HL-60 (cell line): Measurements from ENCODE around the gene EPHX1.

Experiments
- GABPA ChIP-seq: IDR thresholded peaks from 2 replicates; pipeline ENCODE4 v1.6.1; 2012; ENCODE audit warnings: low read depth
- POLR2AphosphoS5 ChIP-seq: IDR thresholded peaks from 2 replicates; pipeline ENCODE4 v1.6.1; 2012; ENCODE audit warnings: low read depth
- REST ChIP-seq: IDR thresholded peaks from 2 replicates; pipeline ENCODE4 v1.6.1; 2012; ENCODE audit warnings: low read depth; ENCODE audit not compliant: insufficient replicate concordance
- SPI1 ChIP-seq: IDR thresholded peaks from 2 replicates; pipeline ENCODE4 v1.6.1; 2012; ENCODE audit warnings: low read depth, mild to moderate bottlenecking, borderline replicate concordance
- TF ChIP-seq, protein P1 (sequence below): IDR thresholded peaks from one replicate; pipeline ENCODE4 v1.5.1; 2011; ENCODE audit warnings: low read length, control low read depth, inconsistent platforms; ENCODE audit not compliant: insufficient read depth

DNA sequence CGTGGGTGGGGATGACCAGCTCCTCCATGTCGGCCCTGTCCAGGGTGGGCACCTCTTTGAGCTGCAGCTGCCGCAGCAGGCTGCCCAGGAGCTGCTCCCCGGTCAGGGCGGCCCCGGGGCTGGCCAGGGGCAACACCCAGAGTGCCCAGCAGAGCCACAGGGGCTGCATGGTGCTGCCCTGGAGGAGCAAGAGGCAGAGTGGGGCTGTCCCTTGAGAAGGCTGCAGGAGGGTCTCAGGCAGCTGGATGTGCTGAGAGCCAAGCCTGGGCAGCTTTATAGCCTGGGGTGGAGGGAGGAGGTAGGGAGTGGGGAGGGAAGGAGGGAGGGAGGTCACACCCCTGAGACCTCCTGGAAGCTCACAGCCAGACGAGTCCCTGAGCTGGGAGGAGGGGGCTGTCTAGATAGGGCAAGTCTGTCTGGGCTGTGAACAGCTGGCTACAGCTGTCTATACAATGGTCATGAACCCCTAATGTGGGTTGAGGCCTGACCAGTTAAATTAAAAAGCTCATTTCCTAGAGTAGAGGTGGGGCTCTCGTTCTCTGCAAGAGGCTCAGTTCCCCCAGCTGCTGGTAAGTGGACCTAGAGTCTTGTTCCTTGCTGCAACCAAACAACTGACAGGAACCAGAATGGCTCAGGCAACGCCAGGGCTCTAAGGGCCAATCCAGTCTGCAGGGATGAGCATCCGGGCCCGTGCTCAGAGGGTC is 79.1 kb downstream of the EPHX1 start, which contains the start of gene LEFTY1:
- TF ChIP-seq REST (no peak), POLR2AphosphoS5 (no peak), GABPA (no peak), SPI1 (no peak)
- TF ChIP-seq, protein P1, sequence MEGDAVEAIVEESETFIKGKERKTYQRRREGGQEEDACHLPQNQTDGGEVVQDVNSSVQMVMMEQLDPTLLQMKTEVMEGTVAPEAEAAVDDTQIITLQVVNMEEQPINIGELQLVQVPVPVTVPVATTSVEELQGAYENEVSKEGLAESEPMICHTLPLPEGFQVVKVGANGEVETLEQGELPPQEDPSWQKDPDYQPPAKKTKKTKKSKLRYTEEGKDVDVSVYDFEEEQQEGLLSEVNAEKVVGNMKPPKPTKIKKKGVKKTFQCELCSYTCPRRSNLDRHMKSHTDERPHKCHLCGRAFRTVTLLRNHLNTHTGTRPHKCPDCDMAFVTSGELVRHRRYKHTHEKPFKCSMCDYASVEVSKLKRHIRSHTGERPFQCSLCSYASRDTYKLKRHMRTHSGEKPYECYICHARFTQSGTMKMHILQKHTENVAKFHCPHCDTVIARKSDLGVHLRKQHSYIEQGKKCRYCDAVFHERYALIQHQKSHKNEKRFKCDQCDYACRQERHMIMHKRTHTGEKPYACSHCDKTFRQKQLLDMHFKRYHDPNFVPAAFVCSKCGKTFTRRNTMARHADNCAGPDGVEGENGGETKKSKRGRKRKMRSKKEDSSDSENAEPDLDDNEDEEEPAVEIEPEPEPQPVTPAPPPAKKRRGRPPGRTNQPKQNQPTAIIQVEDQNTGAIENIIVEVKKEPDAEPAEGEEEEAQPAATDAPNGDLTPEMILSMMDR = no peak
